H1 (cell line): ENCODE data around the gene SCAMP5. TPM values are rescaled to one million over a fixed set of nuclear protein-coding genes. Genes with fewer than 3 reads are reported as not detected.

Experiments used
- KDM5A ChIP-seq: fragments of 200-600 bp; IDR thresholded peaks from 2 replicates; pipeline ENCODE4 v1.7.1; 2012; ENCODE audit warnings: mild to moderate bottlenecking, low read length, inconsistent platforms, mixed read lengths
- RAD21 ChIP-seq, 2 experiments: IDR thresholded peaks in 1 of 2; conservative IDR thresholded peaks in 1 of 2; 2 replicates each; pipeline ENCODE4 v1.6.1; 2011; ENCODE audit warnings: low read depth in 2 of 2, low read length in 2 of 2, improper control_type of control experiment in 1 of 2, inconsistent platforms in 1 of 2, mild to moderate bottlenecking in 1 of 2, moderate library complexity in 1 of 2
- polyA plus RNA-seq, 7 experiments: library from polyadenylated mRNA; depleted of rRNA in 3 of 7; stranded (reverse) in 5 of 7; unstranded in 2 of 7; fragments of >200 nt in 5 of 7; fragments of 200-250 nt in 2 of 7; gene quantifications; 1 replicate in 5 of 7; 2 replicates in 1 of 7; 4 replicates in 1 of 7; pipeline versions ENCODE4 v1.2.1 to v1.2.3, GENCODE V29; 2011 to 2013; ENCODE audit warnings: missing spikeins in 2 of 7, mixed read lengths in 2 of 7
- total RNA-seq: library from RNA; stranded (reverse); fragmentation: NEBNext Ultra II Directional; extraction: Animal tissue kit (Norgen Biotek cat#: 25700); gene quantifications from 2 replicates; pipeline ENCODE4 v1.2.1, GENCODE V29; 2021

SCAMP5 gene
- total and polyA plus RNA-seq, 2 of the 8 experiments (the other 6 are each of a cell fraction or from before 2014, with no cell fraction given), result 55.4 to 94.7 TPM

DNA sequence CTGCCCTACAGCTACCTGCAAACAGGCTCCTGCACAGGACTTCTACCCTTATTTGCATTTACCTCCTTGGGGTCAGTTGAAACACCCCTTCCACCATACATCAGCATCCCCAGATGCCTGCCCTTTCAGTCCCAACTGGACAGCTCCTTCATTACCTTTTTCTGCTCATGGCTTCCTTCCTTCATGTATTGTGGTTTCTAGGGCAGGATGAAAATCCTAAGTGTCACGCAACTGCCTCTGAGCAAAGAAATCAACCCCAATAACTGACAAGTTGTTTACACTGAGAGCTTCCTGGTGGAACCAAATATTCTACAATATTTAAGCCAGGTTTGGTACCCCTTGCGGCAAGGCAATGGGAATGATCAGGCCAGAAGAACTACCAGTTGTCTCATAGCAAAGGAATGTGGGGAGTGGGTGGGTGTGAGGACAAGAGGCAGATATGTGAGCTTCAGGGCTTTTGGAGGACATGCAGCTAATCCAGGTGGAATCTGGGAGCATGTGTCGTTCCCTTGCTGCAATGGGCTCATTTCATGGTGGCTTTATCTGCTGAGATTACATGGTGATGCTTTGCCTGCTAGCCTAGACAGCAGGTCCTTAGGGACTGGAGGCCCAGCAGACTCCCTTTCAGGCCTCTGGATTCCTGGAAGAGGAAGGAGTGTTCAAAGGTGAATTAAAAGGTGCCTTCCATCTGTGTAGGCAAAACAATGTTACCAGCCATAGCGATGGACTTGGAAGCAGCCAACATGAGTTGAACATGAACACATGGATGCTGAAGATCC, 63.0 kb downstream of the SCAMP5 start (continued):
- TF ChIP-seq KDM5A (no peak), RAD21 (IDR thresholded peaks at IDR 0.05 in 1 of 2, conservative IDR thresholded peaks at IDR 0.05 in 1 of 2; ENCODE audit: low read depth in 2 of 2, low read length in 2 of 2) (no peak)
